ENCODE data around the gene MYBPHL.

The MYBPHL gene

GRCh38 chr1:109274533-109275476 is 32.0 kb downstream of the MYBPHL start (continued):
- TF ChIP-seq CSRNP3 (CRISPR knock-in tag; IDR thresholded peaks at IDR 0.05) (no peak), CSDC2 (CRISPR knock-in tag; IDR thresholded peaks at IDR 0.05) (no peak), ISL1 (CRISPR knock-in tag; IDR thresholded peaks at IDR 0.05) (no peak), ZNF565 (CRISPR knock-in tag; conservative IDR thresholded peaks at IDR 0.05; ENCODE audit: low read depth) (no peak), BACH2 (CRISPR knock-in tag; IDR thresholded peaks at IDR 0.05; ENCODE audit: borderline replicate concordance) (no peak), GLIS3 (CRISPR knock-in tag; IDR thresholded peaks at IDR 0.05) (no peak), ZFP30 (CRISPR knock-in tag; IDR thresholded peaks at IDR 0.05) (no peak)

GRCh38 chr1:109273570-109274288 is 33.1 kb downstream of the MYBPHL start:
- TF ChIP-seq TOX (CRISPR knock-in tag; IDR thresholded peaks at IDR 0.05; ENCODE audit: borderline replicate concordance) = no peak
- no peak for TF ChIP-seq BACH2 (CRISPR knock-in tag; IDR thresholded peaks at IDR 0.05; ENCODE audit: borderline replicate concordance)
- no peak for TF ChIP-seq PPARA (CRISPR knock-in tag; IDR thresholded peaks at IDR 0.05; ENCODE audit: borderline replicate concordance)
- TF ChIP-seq OSR1 (CRISPR knock-in tag; IDR thresholded peaks at IDR 0.05) = no peak
- TF ChIP-seq ZFP30 (CRISPR knock-in tag; IDR thresholded peaks at IDR 0.05) = no peak
- TF ChIP-seq, protein P1, sequence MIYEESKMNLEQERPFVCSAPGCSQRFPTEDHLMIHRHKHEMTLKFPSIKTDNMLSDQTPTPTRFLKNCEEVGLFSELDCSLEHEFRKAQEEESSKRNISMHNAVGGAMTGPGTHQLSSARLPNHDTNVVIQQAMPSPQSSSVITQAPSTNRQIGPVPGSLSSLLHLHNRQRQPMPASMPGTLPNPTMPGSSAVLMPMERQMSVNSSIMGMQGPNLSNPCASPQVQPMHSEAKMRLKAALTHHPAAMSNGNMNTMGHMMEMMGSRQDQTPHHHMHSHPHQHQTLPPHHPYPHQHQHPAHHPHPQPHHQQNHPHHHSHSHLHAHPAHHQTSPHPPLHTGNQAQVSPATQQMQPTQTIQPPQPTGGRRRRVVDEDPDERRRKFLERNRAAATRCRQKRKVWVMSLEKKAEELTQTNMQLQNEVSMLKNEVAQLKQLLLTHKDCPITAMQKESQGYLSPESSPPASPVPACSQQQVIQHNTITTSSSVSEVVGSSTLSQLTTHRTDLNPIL (CRISPR knock-in tag; IDR thresholded peaks at IDR 0.05; ENCODE audit: low read depth) = no peak
- TF ChIP-seq ZNF565 (CRISPR knock-in tag; conservative IDR thresholded peaks at IDR 0.05; ENCODE audit: low read depth) = no peak
- no peak for TF ChIP-seq TSHZ2 (CRISPR knock-in tag; IDR thresholded peaks at IDR 0.05)
- TF ChIP-seq ZC3H10 (CRISPR knock-in tag; IDR thresholded peaks at IDR 0.05) = no peak
- TF ChIP-seq ZFP3 (CRISPR knock-in tag; IDR thresholded peaks at IDR 0.05) = no peak
- no peak for TF ChIP-seq SNAI2 (CRISPR knock-in tag; IDR thresholded peaks at IDR 0.05)
- TF ChIP-seq GLIS3 (CRISPR knock-in tag; IDR thresholded peaks at IDR 0.05) = no peak
- no peak for TF ChIP-seq ARNTL (CRISPR knock-in tag; IDR thresholded peaks at IDR 0.05; ENCODE audit: borderline replicate concordance, low read depth)
- TF ChIP-seq, protein P2, sequence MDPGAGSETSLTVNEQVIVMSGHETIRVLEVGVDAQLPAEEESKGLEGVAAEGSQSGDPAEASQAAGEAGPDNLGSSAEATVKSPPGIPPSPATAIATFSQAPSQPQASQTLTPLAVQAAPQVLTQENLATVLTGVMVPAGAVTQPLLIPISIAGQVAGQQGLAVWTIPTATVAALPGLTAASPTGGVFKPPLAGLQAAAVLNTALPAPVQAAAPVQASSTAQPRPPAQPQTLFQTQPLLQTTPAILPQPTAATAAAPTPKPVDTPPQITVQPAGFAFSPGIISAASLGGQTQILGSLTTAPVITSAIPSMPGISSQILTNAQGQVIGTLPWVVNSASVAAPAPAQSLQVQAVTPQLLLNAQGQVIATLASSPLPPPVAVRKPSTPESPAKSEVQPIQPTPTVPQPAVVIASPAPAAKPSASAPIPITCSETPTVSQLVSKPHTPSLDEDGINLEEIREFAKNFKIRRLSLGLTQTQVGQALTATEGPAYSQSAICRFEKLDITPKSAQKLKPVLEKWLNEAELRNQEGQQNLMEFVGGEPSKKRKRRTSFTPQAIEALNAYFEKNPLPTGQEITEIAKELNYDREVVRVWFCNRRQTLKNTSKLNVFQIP (CRISPR knock-in tag; IDR thresholded peaks at IDR 0.05; ENCODE audit: borderline replicate concordance, low read depth) = no peak
- TF ChIP-seq CSDC2 (CRISPR knock-in tag; IDR thresholded peaks at IDR 0.05) = no peak
- no peak for TF ChIP-seq CSRNP3 (CRISPR knock-in tag; IDR thresholded peaks at IDR 0.05)
- TF ChIP-seq RARB (CRISPR knock-in tag; IDR thresholded peaks at IDR 0.05) = no peak
- TF ChIP-seq TCF4 (CRISPR knock-in tag; IDR thresholded peaks at IDR 0.05; ENCODE audit: borderline replicate concordance) = no peak
- no peak for TF ChIP-seq ZNF8 (CRISPR knock-in tag; IDR thresholded peaks at IDR 0.05)
- ATAC-seq = no peak
